NCI-H345 (cell line): ENCODE results near the gene PACSIN3.
"Not testable (repeated sequence)": the region's sequence is repeated elsewhere in the genome, so short reads cannot be mapped to it uniquely, and the experiment has no call there.

ENCODE experiments used
- DNase-seq: peaks from one replicate; lab custom pipeline; 2025; lab: John Stamatoyannopoulos, UW

The PACSIN3 gene

DNA sequence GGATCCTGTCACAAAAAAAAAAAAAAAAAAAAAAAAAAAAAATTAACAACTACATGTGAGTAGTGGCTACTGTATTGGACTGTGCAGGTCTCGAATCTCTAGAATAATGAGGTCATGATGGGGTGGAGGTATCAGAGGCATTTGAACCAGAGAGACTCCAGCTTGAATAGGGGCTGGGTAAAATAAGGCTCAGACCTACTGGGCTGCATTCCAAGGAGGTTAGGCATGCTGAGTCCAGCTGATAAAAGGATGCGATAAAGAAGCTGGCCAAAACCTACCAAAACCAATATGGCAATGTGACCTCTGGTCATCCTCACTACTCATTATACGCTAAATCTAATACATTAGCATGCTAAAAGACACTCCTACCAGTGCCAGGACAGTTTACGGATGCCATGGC lies 5.9 kb upstream of the PACSIN3 start:
- no peak for DNase-seq

DNA sequence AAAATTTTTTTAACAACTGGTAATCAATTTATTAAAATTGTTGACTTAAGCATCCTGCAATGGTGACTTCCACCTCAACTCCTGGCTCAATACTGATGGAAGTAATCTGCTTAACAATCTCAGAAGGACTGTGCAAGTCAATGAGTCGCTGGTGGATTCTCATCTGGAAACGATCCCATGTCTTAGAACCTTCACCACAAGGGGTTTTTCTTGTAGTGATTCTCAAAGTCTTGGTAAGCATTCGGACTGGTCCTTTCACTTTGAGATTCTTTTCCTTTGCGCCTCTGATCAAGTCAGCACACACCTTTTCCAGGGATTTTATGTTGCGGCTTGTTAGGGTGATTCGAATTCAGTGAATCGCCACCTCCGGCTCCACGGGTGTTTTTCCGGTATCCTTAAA lies 4.9 kb upstream of the PACSIN3 start:
- not testable (repeated sequence) for DNase-seq

DNA sequence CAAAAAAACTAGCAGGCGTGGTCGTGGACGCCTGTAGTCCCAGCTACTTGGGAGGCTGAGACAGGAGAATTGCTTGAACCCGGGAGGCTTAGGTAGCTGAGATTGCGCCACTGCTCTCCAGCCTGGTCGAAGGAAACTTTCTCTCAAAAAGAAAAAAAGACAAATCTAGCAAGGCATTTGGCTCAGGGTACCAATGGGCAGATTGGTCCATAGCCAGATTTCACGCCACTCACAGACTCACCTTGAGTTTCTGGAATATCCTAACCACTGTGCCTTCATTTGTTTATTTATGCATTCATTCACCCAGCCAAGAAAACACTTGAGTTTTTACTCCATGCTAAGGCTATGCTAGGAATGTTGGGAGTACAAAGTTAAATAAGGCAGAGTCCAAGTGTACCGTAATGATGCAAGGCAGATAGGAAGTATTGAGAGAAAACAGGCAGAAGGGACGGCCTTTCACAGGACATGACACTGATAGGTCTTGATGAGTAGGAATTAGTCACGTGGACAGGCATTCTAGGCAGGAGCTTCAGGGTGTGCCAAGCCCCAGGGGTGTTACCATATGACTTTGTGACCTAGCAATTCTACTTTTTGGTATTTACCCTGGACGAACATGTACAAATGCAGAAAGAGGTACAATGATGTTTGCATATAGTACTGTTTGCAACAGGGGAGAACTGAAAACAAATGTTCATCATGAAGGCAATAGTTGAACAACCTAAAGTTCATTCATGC lies 3.0 kb upstream of the PACSIN3 start:
- no peak for DNase-seq

DNA sequence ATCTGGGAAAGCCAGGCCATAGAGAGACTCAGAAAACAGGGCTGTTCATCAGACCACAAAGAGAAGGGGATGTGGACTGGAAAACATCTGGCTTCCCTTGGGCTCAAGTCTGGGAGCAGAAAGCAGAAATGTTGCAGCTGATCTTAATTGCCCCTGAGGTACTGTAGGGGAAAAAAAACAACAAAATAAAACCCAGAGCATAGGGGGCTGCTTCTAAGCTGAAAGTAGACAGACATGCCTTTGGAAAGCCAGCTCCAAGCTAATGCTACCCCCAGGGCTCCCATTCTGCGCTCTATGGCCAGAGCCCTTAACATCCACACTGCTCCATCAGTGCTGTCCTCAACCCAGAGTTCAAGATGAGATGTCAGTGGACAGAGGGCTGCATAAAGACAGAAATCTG lies 2.0 kb upstream of the PACSIN3 start:
- DNase-seq = no peak

DNA sequence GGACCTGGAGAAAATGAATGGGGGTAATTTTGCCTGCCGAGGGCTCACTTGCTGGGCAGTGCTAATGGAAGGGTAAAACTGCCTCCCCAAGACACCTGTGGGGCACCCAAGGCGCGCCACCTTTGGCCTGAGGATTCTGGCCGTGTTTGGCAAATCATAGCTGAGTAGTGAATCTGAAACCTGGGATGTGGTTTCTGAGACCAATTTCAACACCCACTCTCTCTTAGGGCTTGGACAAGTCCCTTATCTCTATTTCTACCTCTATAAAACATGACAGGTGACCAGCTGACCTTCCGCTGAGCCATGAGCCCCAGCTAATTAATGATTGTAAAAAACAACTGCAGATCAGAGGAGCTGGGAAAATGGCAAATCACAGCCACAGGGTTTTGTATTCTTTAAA lies 1.5 kb upstream of the PACSIN3 start:
- no peak for DNase-seq

DNA sequence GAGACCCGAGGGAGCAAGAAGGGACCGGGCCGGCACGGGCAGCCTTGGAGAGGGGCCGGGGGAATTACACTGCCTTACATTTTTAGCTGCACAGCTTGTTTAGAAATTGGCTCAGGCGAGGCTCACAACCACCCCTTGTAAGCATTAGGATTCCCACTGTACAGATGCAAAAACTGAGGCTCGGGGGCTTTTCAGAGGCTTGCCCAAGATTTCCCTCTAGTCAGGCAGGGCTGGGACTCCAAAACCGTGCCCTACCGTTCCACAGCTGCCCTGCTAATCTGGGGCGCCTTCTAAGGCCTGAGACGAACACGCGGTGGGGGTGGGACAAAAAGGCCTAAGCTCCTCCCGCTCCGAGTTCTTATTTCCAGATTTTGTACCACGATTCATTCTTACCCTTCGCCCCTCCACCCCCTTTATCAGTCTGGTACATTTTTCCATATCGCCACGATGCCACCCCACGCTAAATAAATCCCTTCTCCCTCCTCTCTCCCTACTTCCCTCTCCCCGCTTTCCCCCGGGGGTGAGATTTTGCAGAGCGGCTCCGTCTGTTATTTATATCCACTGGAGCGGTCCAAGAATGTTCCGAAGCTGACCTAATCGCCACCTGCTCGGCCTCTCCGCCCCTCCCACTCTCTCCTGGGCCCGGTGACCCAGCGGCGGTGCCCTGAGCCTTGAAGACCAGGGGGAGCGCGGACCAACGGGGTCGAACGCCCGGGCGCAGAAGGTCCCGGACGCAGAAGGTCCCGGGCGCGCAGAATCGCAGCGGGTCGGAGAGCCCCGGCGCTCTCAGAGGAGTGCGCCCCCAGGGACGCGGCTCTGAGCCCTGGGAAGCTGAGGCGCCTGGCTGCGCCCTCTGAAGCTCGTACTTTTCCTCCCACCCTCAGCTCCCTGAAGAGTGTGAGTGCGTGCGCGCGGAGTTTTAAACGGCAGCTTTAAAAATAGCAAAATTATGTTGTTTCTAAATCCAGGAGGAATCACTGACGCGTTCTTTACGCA lies 764 bp upstream of the PACSIN3 start:
- no peak for DNase-seq

DNA sequence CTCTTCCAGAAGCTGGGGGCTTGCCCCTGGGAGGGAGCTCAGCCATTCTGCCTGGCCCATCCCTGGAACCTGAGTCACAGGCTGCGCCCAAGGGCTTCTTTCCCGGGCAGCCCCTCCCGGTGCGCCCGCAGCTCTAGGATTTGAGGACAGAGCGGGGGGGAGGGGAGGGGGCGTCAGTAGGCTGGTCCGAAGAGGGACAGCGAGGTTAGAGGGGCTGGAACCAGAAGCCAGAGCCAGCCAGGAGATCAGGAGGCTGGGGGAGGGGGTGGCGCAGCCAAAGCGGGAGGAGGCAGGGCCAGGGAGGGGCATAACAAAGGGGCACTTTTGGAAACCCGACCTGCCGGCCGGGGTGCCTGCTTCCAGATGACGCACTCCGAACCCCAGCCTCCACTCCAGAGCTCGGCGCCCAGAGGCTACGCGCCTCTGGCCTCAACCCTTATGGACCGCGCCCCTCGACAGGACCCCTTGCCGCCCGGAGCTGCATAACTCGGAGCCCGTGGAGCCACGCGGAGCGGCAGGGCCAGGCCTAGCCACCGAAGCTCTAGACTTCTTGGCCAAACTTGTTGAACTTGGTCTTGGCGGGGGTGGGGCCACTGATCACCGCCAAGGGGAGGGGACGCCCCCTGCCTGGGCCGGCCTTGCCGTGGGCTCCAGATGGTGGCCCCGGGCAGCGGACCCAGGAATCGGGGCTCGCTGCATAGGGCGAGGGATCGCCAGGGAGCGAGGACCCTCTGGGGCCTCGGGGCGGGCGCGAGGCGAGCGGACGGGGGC lies 744 bp downstream of the PACSIN3 start:
- DNase-seq = no peak

DNA sequence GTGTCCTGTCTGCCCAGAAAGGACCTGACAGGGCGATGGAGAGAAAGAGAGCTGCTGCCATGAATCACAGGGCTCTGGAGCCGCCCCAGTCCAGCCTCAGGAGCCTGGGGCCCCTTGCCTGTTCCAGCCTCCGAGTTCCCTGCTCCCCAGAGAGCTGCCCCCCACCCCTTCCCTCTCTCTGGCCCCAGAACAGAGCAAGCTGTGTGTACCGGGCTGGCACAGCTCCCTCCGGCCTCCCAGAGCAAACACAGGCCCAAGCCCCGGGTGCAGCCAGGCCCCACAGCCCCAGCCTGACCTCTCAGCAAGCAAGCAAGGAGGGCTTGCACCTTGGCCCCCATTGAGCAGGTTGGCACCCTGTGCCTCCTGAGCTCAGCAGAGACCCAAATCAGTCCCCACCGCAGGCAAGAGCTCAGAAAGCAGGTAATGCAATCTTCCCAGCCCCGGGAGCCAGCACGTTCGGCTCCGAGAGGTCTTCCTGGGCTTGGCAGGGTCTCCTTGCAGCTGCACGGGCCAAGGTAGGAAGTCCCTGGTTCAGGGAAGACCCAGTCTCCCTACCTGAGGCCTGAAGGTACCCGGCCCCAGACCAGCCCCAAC lies 1.4 kb downstream of the PACSIN3 start:
- DNase-seq = no peak

DNA sequence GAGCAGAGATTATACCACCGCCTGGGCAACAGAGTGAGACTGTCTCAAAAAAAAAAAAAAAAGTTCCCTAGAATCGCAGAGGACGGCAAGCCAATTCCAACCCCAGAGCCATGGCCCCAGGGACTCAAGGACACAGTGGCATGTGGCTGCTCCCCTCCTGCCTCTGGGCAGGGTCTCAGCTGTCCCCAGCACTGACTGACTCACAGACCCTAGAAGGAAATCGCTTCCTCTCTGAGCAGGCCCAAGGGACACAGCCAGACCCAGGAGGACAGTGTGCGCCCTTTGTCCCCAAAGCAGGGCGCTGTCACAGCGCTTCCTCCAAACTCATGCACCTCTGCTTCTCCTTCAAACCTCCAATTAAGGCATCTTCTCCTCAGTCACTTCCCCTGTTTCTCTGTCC lies 2.3 kb downstream of the PACSIN3 start:
- no peak for DNase-seq

DNA sequence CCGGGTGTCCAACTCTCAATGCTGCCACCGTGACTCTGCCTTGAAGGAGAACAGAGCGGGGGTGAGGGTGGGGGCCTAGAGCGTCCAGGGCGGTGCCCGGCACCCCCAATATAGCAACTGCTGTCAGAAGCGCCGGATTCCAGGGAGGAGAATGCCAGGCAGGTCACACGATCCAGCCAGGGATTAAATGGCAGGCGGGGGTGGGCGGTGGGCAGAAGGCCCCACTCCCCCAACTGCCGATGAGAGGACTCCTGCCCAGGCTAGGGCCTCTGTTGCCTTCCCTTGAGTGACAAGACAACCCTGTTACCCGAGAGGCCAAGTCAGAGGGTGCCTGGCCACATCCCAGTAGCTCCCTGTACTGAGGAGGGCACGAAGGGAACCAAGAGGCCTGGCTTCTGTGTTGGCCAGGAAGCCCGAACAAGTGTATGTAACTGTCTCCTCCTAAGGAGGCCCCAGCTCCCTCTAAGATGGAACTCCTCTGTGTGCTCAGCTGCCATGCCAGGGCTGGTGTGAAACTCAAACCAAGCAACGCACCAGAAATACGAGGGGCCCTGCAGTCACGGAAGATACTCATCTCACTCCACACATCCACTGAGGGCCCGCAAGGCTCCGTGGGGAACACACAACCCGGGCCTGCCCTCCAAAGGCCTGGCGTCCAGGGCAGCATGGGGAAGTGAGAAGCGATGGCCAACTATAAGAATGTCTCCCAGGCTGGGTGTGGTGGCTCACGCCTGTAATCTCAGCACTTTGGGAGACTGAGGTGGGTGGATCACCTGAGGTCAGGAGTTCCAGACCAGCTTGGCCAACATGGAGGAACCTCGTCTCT lies 3.0 kb downstream of the PACSIN3 start:
- DNase-seq = no peak

DNA sequence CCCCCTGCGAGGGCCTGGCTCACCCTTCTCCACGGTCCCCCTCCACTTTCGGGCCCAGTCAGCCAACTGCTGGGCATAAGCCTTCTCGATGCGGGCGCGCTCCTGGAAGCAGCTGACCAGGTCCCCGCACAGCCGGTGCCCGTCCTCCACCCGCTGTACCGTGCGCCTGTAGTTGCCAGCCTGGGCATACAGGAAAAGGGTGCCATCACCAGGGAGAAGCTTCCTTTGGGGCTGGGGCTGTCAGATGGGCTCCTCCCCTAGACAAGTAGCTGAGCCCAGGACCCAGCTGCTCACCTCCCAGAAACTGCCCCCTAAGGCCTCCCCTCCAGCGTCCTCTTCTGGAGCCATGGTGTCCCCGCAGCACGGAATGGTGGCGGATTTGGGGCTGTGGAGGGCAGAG lies 3.9 kb downstream of the PACSIN3 start:
- no peak for DNase-seq

DNA sequence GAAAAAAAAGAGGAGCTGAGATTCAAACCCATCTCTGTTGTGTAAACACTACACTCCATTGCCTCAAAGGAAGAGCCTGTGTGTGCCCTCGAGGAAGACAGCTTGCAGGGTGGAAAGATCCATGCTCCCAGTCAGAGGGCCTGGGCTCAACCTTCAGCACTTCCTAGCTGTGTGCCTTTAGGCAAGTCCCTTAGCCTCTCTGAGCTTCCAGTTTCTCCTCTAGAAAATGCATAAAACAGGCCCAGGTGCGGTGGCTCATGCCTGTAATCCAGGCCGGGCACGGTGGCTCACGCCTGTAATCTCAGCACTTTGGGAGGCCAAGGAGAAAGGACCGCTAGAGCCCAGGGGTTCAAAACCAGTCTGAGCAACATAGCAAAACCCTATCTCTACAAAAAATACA lies 5.0 kb downstream of the PACSIN3 start:
- DNase-seq = no peak

DNA sequence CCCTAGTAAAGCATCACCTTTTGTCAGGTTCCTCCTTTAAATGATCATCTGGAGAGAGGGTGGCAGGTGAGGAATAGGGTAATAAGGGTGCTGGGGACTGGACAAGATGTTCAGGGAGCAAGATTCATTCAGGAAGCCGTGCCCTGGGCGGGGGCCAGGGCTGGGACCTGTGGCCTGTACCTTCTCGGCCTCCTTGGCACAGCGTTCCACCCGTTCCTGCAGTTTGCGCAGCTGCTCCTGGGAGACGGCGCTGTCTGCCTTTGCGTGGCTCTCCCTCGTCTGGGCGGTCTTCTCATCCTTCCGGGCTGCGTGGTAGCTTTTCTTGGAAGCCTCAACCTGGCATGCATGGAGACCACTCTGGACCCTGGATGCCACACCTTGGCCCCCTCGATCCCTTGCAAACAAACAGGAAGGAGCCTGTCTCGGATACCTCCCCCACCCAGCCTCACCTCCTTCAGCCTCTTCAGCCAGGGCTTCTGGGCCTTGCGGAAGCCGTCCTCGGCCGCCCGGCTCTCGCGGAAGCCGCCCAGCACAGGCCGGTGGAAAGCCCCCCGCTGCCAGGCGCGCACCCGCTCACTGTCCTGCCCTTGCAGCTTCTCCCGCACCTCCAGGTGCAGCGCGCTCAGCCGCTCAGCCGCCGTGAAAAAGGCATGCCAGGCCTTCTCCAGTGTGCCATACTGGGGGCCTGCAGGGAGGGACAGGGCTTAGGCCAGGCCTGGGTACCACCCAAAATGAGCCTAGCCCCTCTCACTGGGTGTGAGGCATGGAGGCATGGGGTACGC lies 6.0 kb downstream of the PACSIN3 start:
- no peak for DNase-seq

DNA sequence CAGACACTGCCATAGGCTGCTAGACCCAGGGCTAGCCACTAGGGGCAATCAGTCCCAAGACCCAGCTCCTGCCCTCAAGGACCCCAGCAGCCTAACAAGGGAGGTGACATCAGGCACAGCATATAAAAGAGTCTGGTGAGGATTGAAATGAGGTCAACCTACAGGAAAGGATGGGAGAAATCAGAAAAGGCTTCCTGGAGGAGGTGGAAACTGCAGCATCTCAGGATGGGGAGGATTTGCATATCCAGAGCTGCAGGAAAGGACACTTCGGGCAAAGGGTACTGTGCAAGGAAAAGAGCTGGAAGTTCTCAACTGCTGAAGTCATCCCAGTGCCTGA lies 6.6 kb downstream of the PACSIN3 start:
- DNase-seq = peak; percentile 40

DNA sequence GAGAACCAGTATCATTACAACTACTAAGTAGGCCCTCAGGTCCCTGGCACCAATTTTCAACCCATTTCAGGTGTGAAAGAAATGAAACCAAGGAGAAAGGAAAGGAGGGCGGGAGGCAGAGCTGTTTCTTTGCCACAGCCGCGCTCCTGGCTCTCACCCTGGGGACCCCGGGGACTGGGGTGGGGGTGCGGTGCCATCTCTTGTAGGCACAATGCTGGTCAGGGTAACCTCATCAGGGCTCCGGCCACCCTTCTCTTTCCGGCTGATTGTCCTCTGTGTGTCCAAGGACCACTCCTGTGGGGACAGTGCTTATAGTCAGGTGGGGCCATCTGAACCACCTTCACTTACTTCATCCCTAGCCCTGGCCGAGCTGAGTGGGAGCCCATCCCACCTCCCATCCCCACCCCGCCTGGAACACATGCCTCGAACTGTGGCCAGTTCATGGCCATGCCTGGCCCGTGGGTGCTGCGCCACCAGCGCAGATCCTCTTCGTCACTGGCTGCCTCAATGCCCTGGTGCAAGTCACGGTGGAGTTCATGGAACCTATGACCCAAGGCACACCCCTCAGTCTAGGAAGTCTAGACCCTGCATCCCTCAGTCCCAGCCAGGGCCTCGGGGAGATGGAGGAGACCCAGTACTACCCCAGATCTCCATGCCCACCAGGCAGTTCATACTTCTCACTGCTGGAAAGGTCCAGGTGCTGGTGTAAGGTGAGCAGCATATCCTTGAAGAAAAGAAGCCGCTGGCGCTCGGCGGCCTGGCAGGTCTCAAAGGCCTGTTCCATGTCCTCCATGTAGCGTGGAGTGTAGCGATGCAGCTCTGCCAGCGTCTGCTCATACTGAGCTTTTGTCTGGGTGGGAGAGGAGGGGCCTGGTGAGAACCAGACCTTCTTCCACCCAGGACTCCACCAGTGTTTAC lies 7.2 kb downstream of the PACSIN3 start:
- no peak for DNase-seq

DNA sequence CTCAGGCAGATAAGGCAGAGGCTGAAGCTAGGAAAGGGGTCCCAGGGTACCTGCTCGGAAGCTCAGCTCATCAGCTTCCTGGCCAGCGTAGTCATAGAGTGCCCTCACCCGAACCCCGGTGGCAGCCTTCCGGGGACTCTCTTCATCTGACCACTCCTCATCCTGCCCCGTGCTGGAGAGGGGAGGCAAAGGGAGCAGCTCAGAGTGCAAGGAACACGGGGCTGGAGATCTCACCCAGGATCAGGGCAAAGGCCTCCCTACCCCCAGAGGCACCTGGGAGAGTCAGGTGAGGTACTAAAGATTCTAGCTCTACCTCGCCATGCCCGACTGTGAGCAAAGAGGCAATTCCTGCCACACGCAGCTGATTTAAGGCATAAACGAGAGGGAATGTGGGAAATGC lies 7.9 kb downstream of the PACSIN3 start:
- no peak for DNase-seq

DNA sequence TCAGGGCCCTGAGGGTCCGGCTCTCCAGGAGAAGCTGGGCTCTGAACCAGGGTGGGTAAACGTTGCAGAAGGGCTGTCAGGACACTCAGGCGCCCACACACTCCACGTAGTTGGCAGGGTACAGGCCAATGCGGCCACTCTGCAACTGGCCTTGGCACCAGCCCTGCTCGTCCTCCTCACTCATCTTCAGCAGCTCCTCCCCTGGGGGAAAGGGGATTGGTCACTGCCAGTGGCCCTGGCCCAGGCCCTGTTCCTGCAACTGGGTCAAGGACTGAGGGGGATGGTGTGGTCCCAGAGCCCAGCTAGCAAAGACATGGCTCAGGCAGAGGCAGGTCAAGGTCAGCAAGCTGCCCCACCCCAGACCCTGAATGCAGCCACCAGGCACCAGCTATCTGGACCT lies 8.4 kb downstream of the PACSIN3 start:
- DNase-seq = no peak

DNA sequence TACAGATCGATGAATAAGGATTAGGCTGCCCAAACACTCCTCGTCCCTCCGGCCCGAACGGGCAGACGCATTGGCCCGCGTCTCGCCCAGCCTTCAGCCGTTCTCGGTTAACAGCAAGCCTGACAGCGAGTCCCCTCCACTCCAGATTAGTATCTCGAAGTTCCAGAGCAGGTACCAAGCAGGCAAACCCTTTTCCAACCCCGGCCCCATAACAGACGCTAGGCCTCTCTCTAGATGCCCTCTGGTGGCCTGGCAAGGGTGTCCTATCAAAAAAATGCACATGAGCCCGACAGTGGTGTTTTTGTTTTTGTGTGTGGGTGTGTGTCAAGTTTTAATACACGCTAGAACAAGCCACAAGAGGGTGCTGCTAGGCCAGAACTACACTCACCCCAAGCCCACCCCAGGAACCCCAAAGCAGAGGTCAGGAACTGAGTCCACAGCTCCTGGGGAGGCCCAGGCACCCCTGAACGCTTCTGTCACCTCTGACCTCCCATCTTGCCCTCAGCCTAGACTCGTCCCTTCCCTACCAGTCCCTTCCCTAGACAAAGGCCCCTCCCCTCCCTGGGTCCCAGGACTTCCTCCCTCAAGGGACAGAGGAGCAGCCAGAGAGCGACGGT lies 8.9 kb downstream of the PACSIN3 start:
- peak; percentile 69 for DNase-seq
